ENCODE measurements around the gene CNOT2. TPM values are rescaled to one million over a fixed set of nuclear protein-coding genes. Genes with fewer than 3 reads are reported as not detected.
A peak's percentile ranks its signal among the peaks of the same experiment; 100 is the strongest.

The CNOT2 gene
- total and polyA plus RNA-seq, 4 experiments from 2014 or later = 93.5 to 121 (median 117) TPM

DNA sequence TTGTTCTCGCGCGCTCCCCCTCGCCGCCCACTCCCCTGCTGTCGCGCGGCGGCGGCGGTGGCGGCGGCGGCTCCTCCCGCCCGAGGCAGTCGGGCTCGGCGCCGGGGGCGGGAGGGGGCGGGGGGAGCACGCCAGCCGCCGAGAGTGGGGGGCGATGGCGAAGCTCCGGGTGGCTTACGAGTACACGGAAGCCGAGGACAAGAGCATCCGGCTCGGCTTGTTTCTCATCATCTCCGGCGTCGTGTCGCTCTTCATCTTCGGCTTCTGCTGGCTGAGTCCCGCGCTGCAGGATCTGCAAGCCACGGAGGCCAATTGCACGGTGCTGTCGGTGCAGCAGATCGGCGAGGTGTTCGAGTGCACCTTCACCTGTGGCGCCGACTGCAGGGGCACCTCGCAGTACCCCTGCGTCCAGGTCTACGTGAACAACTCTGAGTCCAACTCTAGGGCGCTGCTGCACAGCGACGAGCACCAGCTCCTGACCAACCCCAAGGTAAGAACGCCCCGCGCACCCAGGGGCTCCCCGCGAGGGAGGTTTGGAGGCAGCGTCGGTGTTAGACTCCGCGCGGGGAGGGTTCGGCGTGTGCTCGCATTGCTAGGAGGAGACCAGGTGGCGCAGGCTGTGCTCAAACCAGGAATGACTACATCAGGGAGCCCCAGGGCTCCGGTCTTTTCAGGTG lies 123.5 kb downstream of the CNOT2 start:
- Histone ChIP-seq H3K4me3 (ENCODE audit: low read length in 2 of 2) (peak overlapping the region; percentile 11 to 78), H3K27me3 (ENCODE audit: insufficient read depth, low read length) (peaks cover 8% of the 10 kb centered on the region), H3K27ac (ENCODE audit: low read depth, low read length) (peak overlapping the region; percentile 3), H3K36me3 (ENCODE audit: insufficient read depth, low read length) (no peaks in the 10 kb centered on the region), H3K4me1 (ENCODE audit: insufficient read depth, low read length) (peaks cover 14% of the 10 kb centered on the region), H3K9me3 (ENCODE audit: control insufficient read depth in 1 of 2, low read length in 2 of 2) (no peaks in the 10 kb centered on the region)
- H3K27me3 Mint-ChIP-seq = peaks cover 2 to 4% of the 10 kb centered on the region in 2 donors
- ChIA-PET POLR2A (ENCODE audit: partially characterized antibody) (interaction anchor here (0.8 to 2.7 kb wide), 5 partner anchors 10 to 123 kb away, joined by 3 to 24 read pairs (median 4); partner anchors contain the start of gene CNOT2), CTCF (ENCODE audit: partially characterized antibody) (no interaction called here)
- H3K27ac Mint-ChIP-seq = peak overlapping the region in 6 of 7 donors; percentile 65 to 89 (median 85)
- peak overlapping the region; percentile 92 to 99 (median 94) for H3K4me3 Mint-ChIP-seq
- H3K9me3 Mint-ChIP-seq = no peaks in the 10 kb centered on the region
- H3K36me3 Mint-ChIP-seq = peaks cover 0 to 5% of the 10 kb centered on the region in 2 donors
- peak; percentile 60 to 77 (median 71) for DNase-seq
- peaks cover 8 to 22% (median 18%) of the 10 kb centered on the region in 4 donors for H3K4me1 Mint-ChIP-seq
- intact Hi-C loops (cut with micrococcal nuclease) = loop anchor here (1.0 to 5.0 kb wide), 5 partner anchors 8 to 1471 kb away; partner anchors contain the start of genes CNOT2, RAB3IP and TBC1D15

DNA sequence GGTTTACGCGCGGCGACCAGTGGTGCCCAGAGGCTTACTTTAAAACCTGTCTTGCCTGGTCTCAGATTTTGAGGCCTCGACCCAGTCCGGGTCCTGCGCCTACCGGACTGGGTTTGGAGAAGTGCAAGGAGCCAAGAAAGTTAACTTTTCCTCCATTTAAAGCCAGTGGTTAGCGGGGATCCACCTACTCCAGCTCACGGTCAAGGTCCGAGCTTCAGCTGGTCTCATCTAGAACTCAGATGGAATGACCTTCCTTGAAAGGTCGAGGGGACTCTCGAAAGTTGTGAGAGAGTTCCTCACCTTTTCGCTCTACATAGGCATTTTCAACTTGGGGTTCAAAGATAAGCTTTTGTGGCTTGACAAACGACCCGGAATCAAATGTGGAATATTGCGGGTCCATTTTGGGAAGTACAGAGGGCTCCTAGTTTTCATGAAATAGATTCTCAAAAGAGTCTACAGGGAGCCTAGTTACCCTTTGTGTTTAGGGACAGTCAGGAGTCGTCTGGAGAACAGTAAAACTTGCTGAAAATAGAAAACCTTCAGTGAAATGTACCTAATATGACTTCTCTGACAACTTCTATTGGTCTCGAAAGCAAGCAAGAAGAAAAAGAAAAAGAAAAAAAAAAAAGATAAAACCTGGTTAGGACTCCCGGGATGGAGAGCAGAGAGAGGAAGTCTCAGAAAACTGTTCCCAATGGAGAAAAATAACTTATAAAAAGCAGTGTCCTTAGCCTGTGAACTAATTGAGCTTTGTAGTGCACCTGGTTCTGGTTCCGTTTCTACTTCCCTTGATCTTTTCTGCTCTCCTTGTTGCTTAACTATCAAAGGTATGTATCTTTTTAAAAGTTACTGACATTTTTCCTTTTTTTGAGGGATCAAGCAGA lies 124.3 kb downstream of the CNOT2 start:
- CTCF ChIA-PET (ENCODE audit: partially characterized antibody) = no interaction called here
- DNase-seq = no peak
- H3K36me3 Mint-ChIP-seq = peaks cover 3 to 5% of the 10 kb centered on the region in 2 donors
- Histone ChIP-seq H3K4me3 (ENCODE audit: low read length in 2 of 2) (peak overlapping the region; percentile 11 to 78), H3K27me3 (ENCODE audit: insufficient read depth, low read length) (peaks cover 8% of the 10 kb centered on the region), H3K4me1 (ENCODE audit: insufficient read depth, low read length) (peaks cover 14% of the 10 kb centered on the region), H3K27ac (ENCODE audit: low read depth, low read length) (peak overlapping the region; percentile 3), H3K9me3 (ENCODE audit: control insufficient read depth in 1 of 2, low read length in 2 of 2) (no peaks in the 10 kb centered on the region), H3K36me3 (ENCODE audit: insufficient read depth, low read length) (no peaks in the 10 kb centered on the region)
- H3K4me1 Mint-ChIP-seq = peaks cover 8 to 22% (median 18%) of the 10 kb centered on the region in 4 donors
- POLR2A ChIA-PET (ENCODE audit: partially characterized antibody) = interaction anchor here (1.7 to 2.7 kb wide), 2 partner anchors 11 to 124 kb away, joined by 5 to 24 read pairs; partner anchors contain the start of gene CNOT2
- H3K27me3 Mint-ChIP-seq = peaks cover 2 to 4% of the 10 kb centered on the region in 2 donors
- intact Hi-C loops (cut with micrococcal nuclease) = loop anchor here (2.0 to 5.0 kb wide), 3 partner anchors 629 to 1470 kb away; partner anchors contain the start of genes RAB3IP and TBC1D15
- peak overlapping the region in 5 of 7 donors; percentile 65 to 89 (median 86) for H3K27ac Mint-ChIP-seq
- no peaks in the 10 kb centered on the region for H3K9me3 Mint-ChIP-seq
- peak overlapping the region; percentile 92 to 99 (median 94) for H3K4me3 Mint-ChIP-seq

DNA sequence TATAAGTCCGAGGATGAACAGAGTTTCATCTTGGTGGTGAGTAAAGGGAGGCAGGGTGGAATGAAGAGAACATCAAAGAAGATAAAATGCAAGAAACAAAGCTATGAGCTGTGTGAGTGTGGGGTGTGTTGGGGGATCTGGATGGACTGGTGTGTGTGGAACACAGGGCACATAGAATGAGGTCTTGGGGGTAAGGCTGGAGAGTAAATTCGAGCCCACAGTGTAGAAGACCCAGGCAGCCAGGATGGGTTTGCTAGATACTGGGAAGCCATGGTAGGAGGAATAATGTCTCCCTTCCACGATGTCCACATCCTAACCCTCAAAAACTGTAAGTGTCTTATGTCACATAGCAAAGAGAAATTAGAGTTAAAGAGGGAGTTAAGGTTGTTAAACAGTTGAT lies 129.6 kb downstream of the CNOT2 start:
- ChIA-PET POLR2A (ENCODE audit: partially characterized antibody) (no interaction called here), CTCF (ENCODE audit: partially characterized antibody) (no interaction called here)
- intact Hi-C loops (cut with micrococcal nuclease) = no loop called here
- H3K4me1 ChIP-seq (ENCODE audit: insufficient read depth, low read length) = no peaks in the 10 kb centered on the region
- no peak for DNase-seq
- no peaks in the 10 kb centered on the region for H3K27me3 ChIP-seq (ENCODE audit: insufficient read depth, low read length)
- no peak overlapping the region for H3K27ac ChIP-seq (ENCODE audit: low read depth, low read length)
- Mint-ChIP-seq H3K9me3 (no peaks in the 10 kb centered on the region), H3K4me3 (no peak overlapping the region), H3K27ac (no peak overlapping the region), H3K27me3 (no peaks in the 10 kb centered on the region), H3K4me1 (peaks cover 0 to under 1% (median under 1%) of the 10 kb centered on the region in 4 donors), H3K36me3 (peaks cover 0 to 3% of the 10 kb centered on the region in 2 donors)
- no peak overlapping the region for H3K4me3 ChIP-seq (ENCODE audit: low read length in 2 of 2)
- no peaks in the 10 kb centered on the region for H3K36me3 ChIP-seq (ENCODE audit: insufficient read depth, low read length)
- no peaks in the 10 kb centered on the region for H3K9me3 ChIP-seq (ENCODE audit: control insufficient read depth in 1 of 2, low read length in 2 of 2)

DNA sequence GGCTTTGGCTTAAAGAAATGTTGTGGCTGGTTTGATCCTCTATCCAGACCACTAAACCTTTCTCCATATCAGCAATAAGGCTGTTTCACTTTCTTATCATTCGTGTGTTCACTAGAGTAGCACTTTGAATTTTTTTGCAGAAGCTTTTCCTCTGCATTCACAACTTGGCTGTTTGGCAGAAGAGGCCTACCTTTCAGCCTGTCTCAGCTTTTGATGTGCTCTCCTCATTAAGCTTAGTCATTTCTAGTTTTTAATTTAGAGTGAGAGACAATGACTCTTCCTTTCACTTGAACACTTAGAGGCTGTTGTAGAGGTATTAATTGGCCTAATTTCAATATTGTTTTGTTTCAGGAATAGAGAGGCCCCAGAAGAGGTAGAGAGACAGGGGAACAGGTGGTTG lies 136.6 kb downstream of the CNOT2 start:
- Mint-ChIP-seq H3K36me3 (no peaks in the 10 kb centered on the region), H3K4me1 (peaks cover 0 to 1% (median 0%) of the 10 kb centered on the region in 4 donors), H3K27ac (no peak overlapping the region), H3K27me3 (no peaks in the 10 kb centered on the region), H3K4me3 (no peak overlapping the region), H3K9me3 (peaks cover 0 to 4% (median 0%) of the 10 kb centered on the region in 8 donors)
- no peaks in the 10 kb centered on the region for H3K36me3 ChIP-seq (ENCODE audit: insufficient read depth, low read length)
- intact Hi-C loops (cut with micrococcal nuclease) = no loop called here
- H3K4me1 ChIP-seq (ENCODE audit: insufficient read depth, low read length) = no peaks in the 10 kb centered on the region
- no peak overlapping the region for H3K27ac ChIP-seq (ENCODE audit: low read depth, low read length)
- CTCF ChIA-PET (ENCODE audit: partially characterized antibody) = no interaction called here
- H3K9me3 ChIP-seq (ENCODE audit: control insufficient read depth in 1 of 2, low read length in 2 of 2) = no peaks in the 10 kb centered on the region
- no peaks in the 10 kb centered on the region for H3K27me3 ChIP-seq (ENCODE audit: insufficient read depth, low read length)
- DNase-seq = no peak
- no peak overlapping the region for H3K4me3 ChIP-seq (ENCODE audit: low read length in 2 of 2)
- POLR2A ChIA-PET (ENCODE audit: partially characterized antibody) = no interaction called here

DNA sequence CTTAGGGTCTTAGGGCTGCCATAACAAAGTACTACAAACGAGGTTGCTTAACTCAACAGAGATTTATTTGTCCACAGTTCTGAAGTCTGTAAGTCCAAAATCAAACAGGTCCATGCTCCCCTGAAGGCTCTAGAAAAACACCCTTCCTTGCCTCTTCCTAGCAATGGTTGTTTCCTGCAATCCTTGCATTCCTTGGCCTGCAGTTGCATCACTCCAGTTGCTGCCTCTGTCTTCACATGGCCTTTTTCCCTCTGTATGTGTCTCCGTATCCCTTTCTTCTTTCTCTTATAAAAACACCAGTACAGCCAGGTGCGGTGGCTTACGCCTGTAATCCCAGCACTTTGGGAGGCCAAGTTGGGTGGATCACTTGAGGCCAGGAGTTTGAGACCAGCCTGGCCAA lies 140.3 kb downstream of the CNOT2 start:
- H3K27me3 ChIP-seq (ENCODE audit: insufficient read depth, low read length) = no peaks in the 10 kb centered on the region
- H3K9me3 Mint-ChIP-seq = peaks cover 0 to 2% (median 0%) of the 10 kb centered on the region in 8 donors

DNA sequence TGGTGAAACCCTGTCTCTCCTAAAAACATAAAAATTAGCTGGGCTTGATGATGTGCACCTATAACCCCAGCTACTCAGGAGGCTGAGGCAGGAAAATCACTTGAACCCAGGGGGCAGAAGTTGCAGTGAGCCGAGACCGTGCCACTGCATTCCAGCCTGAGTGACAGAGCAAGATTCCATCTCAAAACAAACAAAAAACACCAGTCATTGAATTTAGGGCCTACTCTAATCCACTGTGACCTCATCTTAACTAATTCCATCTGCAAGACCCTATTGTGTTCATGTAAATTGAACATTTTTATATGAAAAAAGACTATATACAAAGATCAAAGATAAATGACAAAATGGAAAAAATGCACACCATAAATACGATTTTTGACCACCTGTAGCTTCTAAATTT lies 140.7 kb downstream of the CNOT2 start:
- Histone ChIP-seq H3K4me3 (ENCODE audit: low read length in 2 of 2) (no peak overlapping the region), H3K27ac (ENCODE audit: low read depth, low read length) (no peak overlapping the region), H3K9me3 (ENCODE audit: control insufficient read depth in 1 of 2, low read length in 2 of 2) (no peaks in the 10 kb centered on the region), H3K4me1 (ENCODE audit: insufficient read depth, low read length) (no peaks in the 10 kb centered on the region), H3K36me3 (ENCODE audit: insufficient read depth, low read length) (no peaks in the 10 kb centered on the region), H3K27me3 (ENCODE audit: insufficient read depth, low read length) (no peaks in the 10 kb centered on the region)
- no peak overlapping the region for H3K4me3 Mint-ChIP-seq
- H3K36me3 Mint-ChIP-seq = no peaks in the 10 kb centered on the region
- no peak for DNase-seq
- intact Hi-C loops (cut with micrococcal nuclease) = no loop called here
- POLR2A ChIA-PET (ENCODE audit: partially characterized antibody) = no interaction called here
- peaks cover 0 to 2% (median 0%) of the 10 kb centered on the region in 8 donors for H3K9me3 Mint-ChIP-seq
- H3K27ac Mint-ChIP-seq = no peak overlapping the region
- no peaks in the 10 kb centered on the region for H3K27me3 Mint-ChIP-seq
- CTCF ChIA-PET (ENCODE audit: partially characterized antibody) = no interaction called here
- H3K4me1 Mint-ChIP-seq = peaks cover 0 to 1% (median 0%) of the 10 kb centered on the region in 4 donors

More for the DNA sequence above, 140.3 kb downstream of the CNOT2 start:
- Mint-ChIP-seq H3K4me1 (peaks cover 0 to 1% (median 0%) of the 10 kb centered on the region in 4 donors), H3K27ac (no peak overlapping the region), H3K27me3 (no peaks in the 10 kb centered on the region), H3K36me3 (no peaks in the 10 kb centered on the region), H3K4me3 (no peak overlapping the region)
- POLR2A ChIA-PET (ENCODE audit: partially characterized antibody) = no interaction called here
- no peaks in the 10 kb centered on the region for H3K4me1 ChIP-seq (ENCODE audit: insufficient read depth, low read length)
- H3K36me3 ChIP-seq (ENCODE audit: insufficient read depth, low read length) = no peaks in the 10 kb centered on the region
- no peak overlapping the region for H3K4me3 ChIP-seq (ENCODE audit: low read length in 2 of 2)
- intact Hi-C loops (cut with micrococcal nuclease) = no loop called here
- DNase-seq = no peak
- H3K27ac ChIP-seq (ENCODE audit: low read depth, low read length) = no peak overlapping the region
- no peaks in the 10 kb centered on the region for H3K9me3 ChIP-seq (ENCODE audit: control insufficient read depth in 1 of 2, low read length in 2 of 2)
- CTCF ChIA-PET (ENCODE audit: partially characterized antibody) = no interaction called here

DNA sequence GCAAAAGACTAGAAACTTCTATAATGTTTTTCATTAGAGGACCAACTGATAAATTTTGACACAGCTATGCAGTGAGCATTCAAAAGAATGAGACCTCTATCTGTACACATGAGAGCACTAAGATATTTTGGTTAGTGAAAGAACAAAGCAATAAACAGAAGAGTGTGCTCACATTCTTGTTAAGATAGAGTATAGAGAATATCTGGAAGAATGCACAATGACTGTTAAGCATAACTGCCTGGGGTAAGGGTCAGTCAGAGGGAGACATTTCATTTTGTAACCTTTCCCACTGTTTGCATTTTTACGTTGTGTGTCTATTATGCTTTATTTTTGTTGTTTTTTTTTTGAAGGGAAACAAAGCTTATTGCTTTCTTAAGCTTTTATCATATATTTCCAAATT lies 143.5 kb downstream of the CNOT2 start:
- Mint-ChIP-seq H3K27ac (no peak overlapping the region), H3K36me3 (peaks cover 0 to 4% of the 10 kb centered on the region in 2 donors), H3K4me3 (no peak overlapping the region), H3K9me3 (peaks cover 0 to 6% (median 2%) of the 10 kb centered on the region in 8 donors), H3K4me1 (no peaks in the 10 kb centered on the region), H3K27me3 (no peaks in the 10 kb centered on the region)
- intact Hi-C loops (cut with micrococcal nuclease) = no loop called here
- ChIA-PET CTCF (ENCODE audit: partially characterized antibody) (no interaction called here), POLR2A (ENCODE audit: partially characterized antibody) (no interaction called here)
- no peaks in the 10 kb centered on the region for H3K36me3 ChIP-seq (ENCODE audit: insufficient read depth, low read length)
- no peak overlapping the region for H3K4me3 ChIP-seq (ENCODE audit: low read length in 2 of 2)
- no peaks in the 10 kb centered on the region for H3K27me3 ChIP-seq (ENCODE audit: insufficient read depth, low read length)
- H3K9me3 ChIP-seq (ENCODE audit: control insufficient read depth in 1 of 2, low read length in 2 of 2) = no peaks in the 10 kb centered on the region
- no peaks in the 10 kb centered on the region for H3K4me1 ChIP-seq (ENCODE audit: insufficient read depth, low read length)
- no peak for DNase-seq
- no peak overlapping the region for H3K27ac ChIP-seq (ENCODE audit: low read depth, low read length)
